ENCODE results near the gene SVEP1.

The SVEP1 gene

DNA sequence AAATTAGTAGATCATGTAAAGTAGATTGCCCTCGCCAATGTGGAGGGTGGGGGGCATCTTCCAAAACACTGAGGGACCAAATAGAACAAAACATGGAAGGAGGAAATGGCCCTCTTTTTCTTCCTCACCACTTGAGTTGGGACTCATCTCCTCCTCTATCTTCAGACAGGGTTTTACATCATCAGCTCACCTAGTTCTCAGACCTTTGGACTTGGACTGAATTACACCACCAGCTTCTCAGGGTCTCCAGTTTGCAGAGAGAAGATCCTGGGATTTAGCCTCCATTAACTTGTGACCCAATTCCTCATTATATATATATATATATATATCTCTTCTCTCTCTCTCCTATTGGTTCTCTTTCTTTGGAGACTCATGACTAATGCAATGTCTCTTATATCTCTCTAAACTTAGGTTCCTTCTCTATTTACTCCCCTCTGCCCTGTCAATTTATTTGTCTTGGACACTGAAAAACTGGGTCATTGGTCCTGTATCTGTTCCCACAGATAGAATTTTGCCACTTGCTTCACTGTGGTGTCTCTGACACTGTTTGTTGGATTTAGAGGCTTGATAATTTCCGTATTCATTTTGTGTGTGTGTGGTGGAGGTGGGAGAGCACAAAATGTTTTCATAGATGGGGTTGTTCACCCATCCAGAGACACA, 187.6 kb downstream of the SVEP1 start:
- Histone ChIP-seq H2BK120ac (ENCODE audit: low read depth, low read length) (no peak overlapping the region), H3K4me1 (ENCODE audit: control insufficient read depth in 2 of 2, insufficient read depth in 1 of 2, low read depth in 1 of 2, low read length in 2 of 2) (no peaks in the 10 kb centered on the region), H3K4ac (ENCODE audit: low read length) (no peak overlapping the region), H3K4me3 (ENCODE audit: low read length in 2 of 2) (no peak overlapping the region), H3K23ac (ENCODE audit: low read depth, low read length, poor library complexity) (no peak overlapping the region), H3K79me1 (ENCODE audit: low read depth, low read length) (no peaks in the 10 kb centered on the region), H3K9me3 (replicated peaks in 1 of 2; ENCODE audit: control insufficient read depth in 2 of 2, insufficient read depth in 1 of 2, low read depth in 1 of 2, low read length in 2 of 2) (no peaks in the 10 kb centered on the region), H2BK5ac (ENCODE audit: low read length) (no peak overlapping the region), H3K27me3 (ENCODE audit: control insufficient read depth in 3 of 3, insufficient read depth in 3 of 3, low read depth in 1 of 3, low read length in 3 of 3) (no peaks in the 10 kb centered on the region), H3K9ac (ENCODE audit: low read depth, low read length, poor library complexity) (no peak overlapping the region), H3K18ac (ENCODE audit: low read length) (no peak overlapping the region), H4K8ac (ENCODE audit: low read depth, low read length) (no peak overlapping the region), H2AFZ (ENCODE audit: low read length) (no peak overlapping the region), H3K14ac (ENCODE audit: low read length) (no peak overlapping the region), H2BK15ac (ENCODE audit: low read length) (no peak overlapping the region), H3K36me3 (replicated peaks in 1 of 2; ENCODE audit: control insufficient read depth in 2 of 2, insufficient read depth in 2 of 2, low read length in 2 of 2) (no peaks in the 10 kb centered on the region), H3K27ac (replicated peaks; ENCODE audit: low read length) (no peak overlapping the region), H2AK5ac (ENCODE audit: low read depth, low read length) (no peak overlapping the region), H2BK12ac (ENCODE audit: low read length) (no peak overlapping the region), H4K91ac (ENCODE audit: low read depth, low read length, poor library complexity) (no peak overlapping the region), H3K4me2 (ENCODE audit: insufficient read depth, low read length, poor library complexity, severe bottlenecking) (no peak overlapping the region)
- no CpG with 5 or more reads among the region's 2 CpGs for WGBS, 2 donors (ENCODE audit: extremely low coverage in 2 of 2, insufficient read length in 2 of 2, insufficient replicate concordance in 1 of 2)
- no peak for DNase-seq (ENCODE audit: low spot score)

DNA sequence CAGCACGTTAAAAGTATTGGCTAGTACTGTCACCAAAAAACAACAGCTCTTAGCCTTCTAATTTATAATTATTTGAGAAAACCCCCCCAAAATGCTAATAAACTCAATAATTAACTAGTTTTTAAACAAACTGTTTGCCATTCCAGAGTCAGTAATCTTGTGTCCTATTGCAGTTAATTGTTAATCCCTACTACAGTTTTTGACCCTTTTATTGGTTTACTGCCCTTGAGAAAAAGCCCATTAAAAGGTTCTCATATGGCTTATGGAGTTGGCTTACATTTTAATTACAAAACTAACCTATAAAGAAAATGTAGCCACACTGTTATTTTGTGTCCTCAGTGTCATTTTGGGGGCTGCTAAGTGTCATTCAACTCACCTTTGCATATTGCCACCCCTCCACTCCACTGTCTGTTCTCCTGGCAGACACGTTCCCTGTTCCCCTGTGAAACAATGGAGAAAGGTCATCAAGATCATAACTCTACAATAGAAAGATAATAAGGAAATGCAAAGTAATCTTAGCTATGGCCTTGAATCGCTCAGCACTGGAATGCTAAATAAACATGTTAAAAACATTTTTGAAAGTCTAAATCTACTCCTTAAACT, 190.3 kb downstream of the SVEP1 start:
- no CpG with 5 or more reads among the region's 3 CpGs for WGBS, 2 donors (ENCODE audit: extremely low coverage in 2 of 2, insufficient read length in 2 of 2, insufficient replicate concordance in 1 of 2)
- Histone ChIP-seq H2BK120ac (ENCODE audit: low read depth, low read length) (no peak overlapping the region), H3K4me2 (ENCODE audit: insufficient read depth, low read length, poor library complexity, severe bottlenecking) (no peak overlapping the region), H3K9ac (ENCODE audit: low read depth, low read length, poor library complexity) (no peak overlapping the region), H4K8ac (ENCODE audit: low read depth, low read length) (no peak overlapping the region), H3K36me3 (replicated peaks in 1 of 2; ENCODE audit: control insufficient read depth in 2 of 2, insufficient read depth in 2 of 2, low read length in 2 of 2) (no peaks in the 10 kb centered on the region), H3K14ac (ENCODE audit: low read length) (no peak overlapping the region), H3K4me3 (ENCODE audit: low read length in 2 of 2) (no peak overlapping the region), H3K27me3 (ENCODE audit: control insufficient read depth in 3 of 3, insufficient read depth in 3 of 3, low read depth in 1 of 3, low read length in 3 of 3) (no peaks in the 10 kb centered on the region), H2AK5ac (ENCODE audit: low read depth, low read length) (no peak overlapping the region), H3K23ac (ENCODE audit: low read depth, low read length, poor library complexity) (no peak overlapping the region), H3K4ac (ENCODE audit: low read length) (no peak overlapping the region), H3K79me1 (ENCODE audit: low read depth, low read length) (no peaks in the 10 kb centered on the region), H2AFZ (ENCODE audit: low read length) (no peak overlapping the region), H4K91ac (ENCODE audit: low read depth, low read length, poor library complexity) (no peak overlapping the region), H2BK12ac (ENCODE audit: low read length) (no peak overlapping the region), H3K4me1 (ENCODE audit: control insufficient read depth in 2 of 2, insufficient read depth in 1 of 2, low read depth in 1 of 2, low read length in 2 of 2) (no peaks in the 10 kb centered on the region), H3K18ac (ENCODE audit: low read length) (no peak overlapping the region), H3K27ac (replicated peaks; ENCODE audit: low read length) (no peak overlapping the region), H3K9me3 (replicated peaks in 1 of 2; ENCODE audit: control insufficient read depth in 2 of 2, insufficient read depth in 1 of 2, low read depth in 1 of 2, low read length in 2 of 2) (peaks cover 0 to 2% of the 10 kb centered on the region in 2 donors), H2BK15ac (ENCODE audit: low read length) (no peak overlapping the region), H2BK5ac (ENCODE audit: low read length) (no peak overlapping the region)
- no peak for DNase-seq (ENCODE audit: low spot score)

DNA sequence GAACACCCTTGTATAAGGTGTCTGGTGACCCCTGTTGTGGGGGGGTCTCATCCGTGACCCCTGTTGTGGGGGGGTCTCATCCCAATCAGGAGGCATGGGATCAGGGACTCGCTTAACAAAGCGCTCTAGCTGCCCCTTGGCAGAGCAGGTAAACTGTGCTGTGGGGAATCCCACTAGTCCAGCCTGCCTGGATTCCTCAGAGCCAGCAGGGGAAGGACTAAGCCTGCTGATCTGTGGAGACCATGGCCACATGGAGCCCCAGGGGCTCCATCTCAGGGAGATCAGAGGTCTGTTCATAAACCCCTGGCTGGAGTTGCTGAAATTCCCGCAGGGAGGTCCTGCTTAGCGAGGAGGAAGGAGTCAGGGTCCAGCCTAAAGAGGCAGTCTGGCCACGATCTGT, 196.1 kb downstream of the SVEP1 start:
- Histone ChIP-seq H3K4ac (ENCODE audit: low read length) (no peak overlapping the region), H3K79me1 (ENCODE audit: low read depth, low read length) (no peaks in the 10 kb centered on the region), H2BK5ac (ENCODE audit: low read length) (no peak overlapping the region), H3K4me3 (ENCODE audit: low read length in 2 of 2) (no peak overlapping the region), H3K4me2 (ENCODE audit: insufficient read depth, low read length, poor library complexity, severe bottlenecking) (no peak overlapping the region), H3K36me3 (replicated peaks in 1 of 2; ENCODE audit: control insufficient read depth in 2 of 2, insufficient read depth in 2 of 2, low read length in 2 of 2) (no peaks in the 10 kb centered on the region), H4K8ac (ENCODE audit: low read depth, low read length) (no peak overlapping the region), H3K23ac (ENCODE audit: low read depth, low read length, poor library complexity) (no peak overlapping the region), H3K27ac (replicated peaks; ENCODE audit: low read length) (no peak overlapping the region), H2BK120ac (ENCODE audit: low read depth, low read length) (no peak overlapping the region), H3K4me1 (ENCODE audit: control insufficient read depth in 2 of 2, insufficient read depth in 1 of 2, low read depth in 1 of 2, low read length in 2 of 2) (no peaks in the 10 kb centered on the region), H2AK5ac (ENCODE audit: low read depth, low read length) (no peak overlapping the region), H3K9ac (ENCODE audit: low read depth, low read length, poor library complexity) (no peak overlapping the region), H2AFZ (ENCODE audit: low read length) (no peak overlapping the region), H2BK15ac (ENCODE audit: low read length) (no peak overlapping the region), H3K18ac (ENCODE audit: low read length) (no peak overlapping the region), H2BK12ac (ENCODE audit: low read length) (no peak overlapping the region), H3K14ac (ENCODE audit: low read length) (no peak overlapping the region), H3K9me3 (replicated peaks in 1 of 2; ENCODE audit: control insufficient read depth in 2 of 2, insufficient read depth in 1 of 2, low read depth in 1 of 2, low read length in 2 of 2) (peaks cover 0 to 2% of the 10 kb centered on the region in 2 donors), H4K91ac (ENCODE audit: low read depth, low read length, poor library complexity) (no peak overlapping the region), H3K27me3 (ENCODE audit: control insufficient read depth in 3 of 3, insufficient read depth in 3 of 3, low read depth in 1 of 3, low read length in 3 of 3) (no peaks in the 10 kb centered on the region)
- DNase-seq (ENCODE audit: low spot score), result no peak
- WGBS, 2 donors (ENCODE audit: extremely low coverage in 2 of 2, insufficient read length in 2 of 2, insufficient replicate concordance in 1 of 2), result no CpG with 5 or more reads among the region's 6 CpGs

DNA sequence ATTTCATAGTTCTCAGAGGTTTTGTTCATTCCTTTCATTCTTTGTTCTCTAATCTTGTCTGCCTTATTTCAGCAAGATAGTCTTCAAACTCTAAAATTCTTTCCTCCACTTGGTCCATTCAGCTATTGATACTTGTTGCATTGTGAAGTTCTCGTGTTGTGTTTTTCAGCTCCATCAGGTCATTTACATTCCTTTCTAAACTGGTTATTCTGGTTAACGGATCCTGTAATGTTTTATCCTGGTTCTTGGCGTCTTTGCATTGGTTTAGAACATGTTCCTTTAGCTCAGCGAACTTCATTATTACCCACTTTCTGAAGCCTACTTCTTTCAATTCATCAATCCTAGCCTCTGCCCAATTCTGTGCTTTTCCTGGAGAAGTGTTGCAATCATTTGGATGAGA, 196.8 kb downstream of the SVEP1 start:
- Histone ChIP-seq H3K4me2 (ENCODE audit: insufficient read depth, low read length, poor library complexity, severe bottlenecking) (no peak overlapping the region), H3K4ac (ENCODE audit: low read length) (no peak overlapping the region), H3K36me3 (replicated peaks in 1 of 2; ENCODE audit: control insufficient read depth in 2 of 2, insufficient read depth in 2 of 2, low read length in 2 of 2) (no peaks in the 10 kb centered on the region), H4K8ac (ENCODE audit: low read depth, low read length) (no peak overlapping the region), H3K23ac (ENCODE audit: low read depth, low read length, poor library complexity) (no peak overlapping the region), H4K91ac (ENCODE audit: low read depth, low read length, poor library complexity) (no peak overlapping the region), H3K27me3 (ENCODE audit: control insufficient read depth in 3 of 3, insufficient read depth in 3 of 3, low read depth in 1 of 3, low read length in 3 of 3) (no peaks in the 10 kb centered on the region), H2AK5ac (ENCODE audit: low read depth, low read length) (no peak overlapping the region), H3K9me3 (replicated peaks in 1 of 2; ENCODE audit: control insufficient read depth in 2 of 2, insufficient read depth in 1 of 2, low read depth in 1 of 2, low read length in 2 of 2) (peaks cover 0 to 2% of the 10 kb centered on the region in 2 donors), H2BK120ac (ENCODE audit: low read depth, low read length) (no peak overlapping the region), H3K4me3 (ENCODE audit: low read length in 2 of 2) (no peak overlapping the region), H3K14ac (ENCODE audit: low read length) (no peak overlapping the region), H3K9ac (ENCODE audit: low read depth, low read length, poor library complexity) (no peak overlapping the region), H2BK12ac (ENCODE audit: low read length) (no peak overlapping the region), H2BK5ac (ENCODE audit: low read length) (no peak overlapping the region), H3K18ac (ENCODE audit: low read length) (no peak overlapping the region), H3K4me1 (ENCODE audit: control insufficient read depth in 2 of 2, insufficient read depth in 1 of 2, low read depth in 1 of 2, low read length in 2 of 2) (no peaks in the 10 kb centered on the region), H3K27ac (replicated peaks; ENCODE audit: low read length) (no peak overlapping the region), H2AFZ (ENCODE audit: low read length) (no peak overlapping the region), H3K79me1 (ENCODE audit: low read depth, low read length) (no peaks in the 10 kb centered on the region), H2BK15ac (ENCODE audit: low read length) (no peak overlapping the region)
- no CpG with 5 or more reads among the region's 4 CpGs for WGBS, 2 donors (ENCODE audit: extremely low coverage in 2 of 2, insufficient read length in 2 of 2, insufficient replicate concordance in 1 of 2)
- no peak for DNase-seq (ENCODE audit: low spot score)
